Measurements from ENCODE around the gene SCNN1A. TPM values are rescaled to one million over a fixed set of nuclear protein-coding genes. Genes with fewer than 3 reads are reported as not detected.

Gene SCNN1A
- total RNA-seq, 1 donor from 2014 or later, result not detected

- DNase-seq (ENCODE audit: low spot score), result no peak
- Mint-ChIP-seq H3K36me3 (ENCODE audit: low read depth) (peaks cover 49% of the 10 kb centered on the region), H3K4me1 (ENCODE audit: low read depth) (peaks cover 19% of the 10 kb centered on the region)
These were observed 46.2 kb downstream of the SCNN1A start for GRCh38 chr12:6328945-6329702.

GRCh38 chr12:6328045-6328779, 47.2 kb downstream of the SCNN1A start:
- DNase-seq (ENCODE audit: low spot score), result no peak
- Mint-ChIP-seq H3K27me3 (ENCODE audit: low read depth) (no peaks in the 10 kb centered on the region), H3K4me1 (ENCODE audit: low read depth) (peaks cover 16% of the 10 kb centered on the region), H3K9me3 (no peaks in the 10 kb centered on the region), H3K36me3 (ENCODE audit: low read depth) (peaks cover 40% of the 10 kb centered on the region), H3K4me3 (ENCODE audit: low read depth) (no peak overlapping the region), H3K27ac (no peak overlapping the region)
- intact Hi-C loops (cut with micrococcal nuclease), result no loop called here

More at GRCh38 chr12:6328945-6329702, 46.2 kb downstream of the SCNN1A start:
- Mint-ChIP-seq H3K27me3 (ENCODE audit: low read depth) (no peaks in the 10 kb centered on the region), H3K9me3 (no peaks in the 10 kb centered on the region), H3K27ac (no peak overlapping the region), H3K4me3 (ENCODE audit: low read depth) (no peak overlapping the region)
- intact Hi-C loops (cut with micrococcal nuclease), result no loop called here

- DNase-seq (ENCODE audit: low spot score), result no peak
- Mint-ChIP-seq H3K4me1 (ENCODE audit: low read depth) (peaks cover 15% of the 10 kb centered on the region), H3K36me3 (ENCODE audit: low read depth) (peaks cover 32% of the 10 kb centered on the region), H3K4me3 (ENCODE audit: low read depth) (no peak overlapping the region), H3K9me3 (no peaks in the 10 kb centered on the region), H3K27me3 (ENCODE audit: low read depth) (no peaks in the 10 kb centered on the region), H3K27ac (no peak overlapping the region)
- intact Hi-C loops (cut with micrococcal nuclease), result no loop called here
These were observed 47.9 kb downstream of the SCNN1A start for GRCh38 chr12:6327229-6328041.

- Mint-ChIP-seq H3K9me3 (no peaks in the 10 kb centered on the region), H3K27ac (no peak overlapping the region), H3K27me3 (ENCODE audit: low read depth) (no peaks in the 10 kb centered on the region), H3K4me3 (ENCODE audit: low read depth) (no peak overlapping the region), H3K36me3 (ENCODE audit: low read depth) (peaks cover 27% of the 10 kb centered on the region), H3K4me1 (ENCODE audit: low read depth) (peaks cover 15% of the 10 kb centered on the region)
- intact Hi-C loops (cut with micrococcal nuclease), result no loop called here
- no peak for DNase-seq (ENCODE audit: low spot score)
These were observed 48.8 kb downstream of the SCNN1A start for GRCh38 chr12:6326316-6327228.

- H3K36me3 Mint-ChIP-seq (ENCODE audit: low read depth), result peaks cover 13% of the 10 kb centered on the region
These were observed 50.2 kb downstream of the SCNN1A start for GRCh38 chr12:6324936-6325750.

GRCh38 chr12:6323995-6324711, 51.2 kb downstream of the SCNN1A start:
- intact Hi-C loops (cut with micrococcal nuclease), result loop anchor here (2.0 to 5.0 kb wide), 2 partner anchors 13 to 38 kb away; no protein-coding TSS in a partner anchor
- H3K4me3 Mint-ChIP-seq (ENCODE audit: low read depth), result no peak overlapping the region
- peaks cover 15% of the 10 kb centered on the region for H3K4me1 Mint-ChIP-seq (ENCODE audit: low read depth)
- DNase-seq (ENCODE audit: low spot score), result no peak
- peaks cover 5% of the 10 kb centered on the region for H3K27me3 Mint-ChIP-seq (ENCODE audit: low read depth)
- peak overlapping the region; percentile 60 for H3K27ac Mint-ChIP-seq
- H3K36me3 Mint-ChIP-seq (ENCODE audit: low read depth), result peaks cover 7% of the 10 kb centered on the region
- H3K9me3 Mint-ChIP-seq, result no peaks in the 10 kb centered on the region

More at GRCh38 chr12:6324936-6325750, 50.2 kb downstream of the SCNN1A start:
- H3K27me3 Mint-ChIP-seq (ENCODE audit: low read depth), result no peaks in the 10 kb centered on the region
- no peaks in the 10 kb centered on the region for H3K9me3 Mint-ChIP-seq
- intact Hi-C loops (cut with micrococcal nuclease), result loop anchor here (5.0 kb wide), 1 partner anchor 37 kb away; no protein-coding TSS in a partner anchor
- H3K4me1 Mint-ChIP-seq (ENCODE audit: low read depth), result peaks cover 15% of the 10 kb centered on the region
- H3K4me3 Mint-ChIP-seq (ENCODE audit: low read depth), result no peak overlapping the region
- no peak for DNase-seq (ENCODE audit: low spot score)
- H3K27ac Mint-ChIP-seq, result no peak overlapping the region

- H3K27me3 Mint-ChIP-seq (ENCODE audit: low read depth), result peaks cover 8% of the 10 kb centered on the region
- H3K27ac Mint-ChIP-seq, result peak overlapping the region; percentile 60
- H3K4me1 Mint-ChIP-seq (ENCODE audit: low read depth), result peaks cover 19% of the 10 kb centered on the region
- peaks cover 4% of the 10 kb centered on the region for H3K36me3 Mint-ChIP-seq (ENCODE audit: low read depth)
- H3K9me3 Mint-ChIP-seq, result no peaks in the 10 kb centered on the region
- intact Hi-C loops (cut with micrococcal nuclease), result loop anchor here (2.0 to 5.0 kb wide), 2 partner anchors 13 to 39 kb away; no protein-coding TSS in a partner anchor
- peak overlapping the region; percentile 45 for H3K4me3 Mint-ChIP-seq (ENCODE audit: low read depth)
- no peak for DNase-seq (ENCODE audit: low spot score)
These were observed 51.9 kb downstream of the SCNN1A start for GRCh38 chr12:6323340-6323994.

- H3K9me3 Mint-ChIP-seq, result no peaks in the 10 kb centered on the region
- H3K4me3 Mint-ChIP-seq (ENCODE audit: low read depth), result no peak overlapping the region
- peaks cover 23% of the 10 kb centered on the region for H3K4me1 Mint-ChIP-seq (ENCODE audit: low read depth)
- peak overlapping the region; percentile 1 for H3K27ac Mint-ChIP-seq
- H3K36me3 Mint-ChIP-seq (ENCODE audit: low read depth), result peaks cover 2% of the 10 kb centered on the region
- peaks cover 8% of the 10 kb centered on the region for H3K27me3 Mint-ChIP-seq (ENCODE audit: low read depth)
- DNase-seq (ENCODE audit: low spot score), result no peak
- intact Hi-C loops (cut with micrococcal nuclease), result loop anchor here (2.0 to 5.0 kb wide), 2 partner anchors 14 to 39 kb away; no protein-coding TSS in a partner anchor
These were observed 52.4 kb downstream of the SCNN1A start for GRCh38 chr12:6322969-6323339.

GRCh38 chr12:6322352-6322751, 53.0 kb downstream of the SCNN1A start:
- intact Hi-C loops (cut with micrococcal nuclease), result loop anchor here (2.0 to 5.0 kb wide), 2 partner anchors 14 to 40 kb away; no protein-coding TSS in a partner anchor
- peaks cover 8% of the 10 kb centered on the region for H3K27me3 Mint-ChIP-seq (ENCODE audit: low read depth)
- peaks cover 2% of the 10 kb centered on the region for H3K36me3 Mint-ChIP-seq (ENCODE audit: low read depth)
- H3K9me3 Mint-ChIP-seq, result no peaks in the 10 kb centered on the region
- no peak for DNase-seq (ENCODE audit: low spot score)
- no peak overlapping the region for H3K4me3 Mint-ChIP-seq (ENCODE audit: low read depth)
- H3K4me1 Mint-ChIP-seq (ENCODE audit: low read depth), result peaks cover 27% of the 10 kb centered on the region
- no peak overlapping the region for H3K27ac Mint-ChIP-seq

- Mint-ChIP-seq H3K4me1 (ENCODE audit: low read depth) (peaks cover 27% of the 10 kb centered on the region), H3K27me3 (ENCODE audit: low read depth) (peaks cover 8% of the 10 kb centered on the region), H3K9me3 (no peaks in the 10 kb centered on the region), H3K27ac (no peak overlapping the region), H3K4me3 (ENCODE audit: low read depth) (no peak overlapping the region), H3K36me3 (ENCODE audit: low read depth) (peaks cover 2% of the 10 kb centered on the region)
- no peak for DNase-seq (ENCODE audit: low spot score)
- intact Hi-C loops (cut with micrococcal nuclease), result loop anchor here (2.0 to 5.0 kb wide), 2 partner anchors 15 to 40 kb away; no protein-coding TSS in a partner anchor
These were observed 53.5 kb downstream of the SCNN1A start for GRCh38 chr12:6321905-6322304.
